HCT116 (cell line): ENCODE measurements around the gene ZSCAN25.
"Not testable (repeated sequence)": the region's sequence is repeated elsewhere in the genome, so short reads cannot be mapped to it uniquely, and the experiment has no call there.

Experiments
- EZH2 ChIP-seq: fragments of 200-600 bp; sonication (generic); IDR thresholded peaks from 2 replicates; pipeline ENCODE4 v1.6.1; 2017; ENCODE audit warnings: antibody characterized with exemption, mixed run types
- POLR2A ChIP-seq: IDR thresholded peaks from 2 replicates; pipeline ENCODE4 v1.7.0; 2011; ENCODE audit warnings: borderline replicate concordance; ENCODE audit not compliant: insufficient read depth, insufficient read length; ENCODE audit errors: extremely low read depth
- YY1 ChIP-seq: IDR thresholded peaks from 2 replicates; pipeline ENCODE4 v1.6.1; 2011; ENCODE audit warnings: low read length, low read depth, moderate library complexity, mild to moderate bottlenecking; ENCODE audit not compliant: insufficient replicate concordance; ENCODE audit errors: extremely low read depth
- TF ChIP-seq, protein P1 (sequence below): IDR thresholded peaks from 2 replicates; pipeline ENCODE4 v1.6.1; 2012
- TF ChIP-seq, protein P2 (sequence below), 3 experiments: fragments of 200-600 bp in 1 of 3; sonication (generic) in 1 of 3; IDR thresholded peaks in 2 of 3; conservative IDR thresholded peaks in 1 of 3; 2 replicates each; pipeline ENCODE4 v1.5.1; 2012 to 2017; ENCODE audit warnings: low read depth in 2 of 3, low read length in 2 of 3, antibody characterized with exemption in 1 of 3, borderline replicate concordance in 1 of 3, control low read depth in 1 of 3, mild to moderate bottlenecking in 1 of 3, mixed read lengths in 1 of 3, mixed run types in 1 of 3, moderate library complexity in 1 of 3; ENCODE audit not compliant: insufficient read depth in 1 of 3
- TF ChIP-seq, protein P3 (sequence below): IDR thresholded peaks from 2 replicates; pipeline ENCODE4 v1.6.1; 2012; ENCODE audit warnings: low read depth

DNA sequence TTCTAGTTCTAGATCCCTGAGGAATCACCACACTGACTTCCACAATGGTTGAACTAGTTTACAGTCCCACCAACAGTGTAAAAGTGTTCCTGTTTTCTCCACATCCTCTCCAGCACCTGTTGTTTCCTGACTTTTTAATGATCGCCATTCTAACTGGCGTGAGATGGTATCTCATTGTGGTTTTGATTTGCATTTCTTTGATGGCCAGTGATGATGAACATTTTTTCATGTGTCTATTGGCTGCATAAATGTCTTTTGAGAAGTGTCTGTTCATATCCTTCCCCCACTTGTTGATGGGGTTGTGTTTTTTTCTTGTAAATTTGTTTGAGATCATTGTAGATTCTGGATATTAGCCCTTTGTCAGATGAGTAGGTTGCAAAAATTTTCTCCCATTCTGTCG lies 37.9 kb downstream of the ZSCAN25 start:
- not testable (repeated sequence) for TF ChIP-seq YY1, EZH2, POLR2A
- TF ChIP-seq, protein P1, sequence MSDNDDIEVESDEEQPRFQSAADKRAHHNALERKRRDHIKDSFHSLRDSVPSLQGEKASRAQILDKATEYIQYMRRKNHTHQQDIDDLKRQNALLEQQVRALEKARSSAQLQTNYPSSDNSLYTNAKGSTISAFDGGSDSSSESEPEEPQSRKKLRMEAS, result not testable (repeated sequence)
- TF ChIP-seq, protein P2, sequence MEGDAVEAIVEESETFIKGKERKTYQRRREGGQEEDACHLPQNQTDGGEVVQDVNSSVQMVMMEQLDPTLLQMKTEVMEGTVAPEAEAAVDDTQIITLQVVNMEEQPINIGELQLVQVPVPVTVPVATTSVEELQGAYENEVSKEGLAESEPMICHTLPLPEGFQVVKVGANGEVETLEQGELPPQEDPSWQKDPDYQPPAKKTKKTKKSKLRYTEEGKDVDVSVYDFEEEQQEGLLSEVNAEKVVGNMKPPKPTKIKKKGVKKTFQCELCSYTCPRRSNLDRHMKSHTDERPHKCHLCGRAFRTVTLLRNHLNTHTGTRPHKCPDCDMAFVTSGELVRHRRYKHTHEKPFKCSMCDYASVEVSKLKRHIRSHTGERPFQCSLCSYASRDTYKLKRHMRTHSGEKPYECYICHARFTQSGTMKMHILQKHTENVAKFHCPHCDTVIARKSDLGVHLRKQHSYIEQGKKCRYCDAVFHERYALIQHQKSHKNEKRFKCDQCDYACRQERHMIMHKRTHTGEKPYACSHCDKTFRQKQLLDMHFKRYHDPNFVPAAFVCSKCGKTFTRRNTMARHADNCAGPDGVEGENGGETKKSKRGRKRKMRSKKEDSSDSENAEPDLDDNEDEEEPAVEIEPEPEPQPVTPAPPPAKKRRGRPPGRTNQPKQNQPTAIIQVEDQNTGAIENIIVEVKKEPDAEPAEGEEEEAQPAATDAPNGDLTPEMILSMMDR (IDR thresholded peaks at IDR 0.05 in 2 of 3, conservative IDR thresholded peaks at IDR 0.05 in 1 of 3; ENCODE audit: borderline replicate concordance in 1 of 3, insufficient read depth in 1 of 3, low read depth in 2 of 3, low read length in 2 of 3), result not testable (repeated sequence)
- TF ChIP-seq, protein P3, sequence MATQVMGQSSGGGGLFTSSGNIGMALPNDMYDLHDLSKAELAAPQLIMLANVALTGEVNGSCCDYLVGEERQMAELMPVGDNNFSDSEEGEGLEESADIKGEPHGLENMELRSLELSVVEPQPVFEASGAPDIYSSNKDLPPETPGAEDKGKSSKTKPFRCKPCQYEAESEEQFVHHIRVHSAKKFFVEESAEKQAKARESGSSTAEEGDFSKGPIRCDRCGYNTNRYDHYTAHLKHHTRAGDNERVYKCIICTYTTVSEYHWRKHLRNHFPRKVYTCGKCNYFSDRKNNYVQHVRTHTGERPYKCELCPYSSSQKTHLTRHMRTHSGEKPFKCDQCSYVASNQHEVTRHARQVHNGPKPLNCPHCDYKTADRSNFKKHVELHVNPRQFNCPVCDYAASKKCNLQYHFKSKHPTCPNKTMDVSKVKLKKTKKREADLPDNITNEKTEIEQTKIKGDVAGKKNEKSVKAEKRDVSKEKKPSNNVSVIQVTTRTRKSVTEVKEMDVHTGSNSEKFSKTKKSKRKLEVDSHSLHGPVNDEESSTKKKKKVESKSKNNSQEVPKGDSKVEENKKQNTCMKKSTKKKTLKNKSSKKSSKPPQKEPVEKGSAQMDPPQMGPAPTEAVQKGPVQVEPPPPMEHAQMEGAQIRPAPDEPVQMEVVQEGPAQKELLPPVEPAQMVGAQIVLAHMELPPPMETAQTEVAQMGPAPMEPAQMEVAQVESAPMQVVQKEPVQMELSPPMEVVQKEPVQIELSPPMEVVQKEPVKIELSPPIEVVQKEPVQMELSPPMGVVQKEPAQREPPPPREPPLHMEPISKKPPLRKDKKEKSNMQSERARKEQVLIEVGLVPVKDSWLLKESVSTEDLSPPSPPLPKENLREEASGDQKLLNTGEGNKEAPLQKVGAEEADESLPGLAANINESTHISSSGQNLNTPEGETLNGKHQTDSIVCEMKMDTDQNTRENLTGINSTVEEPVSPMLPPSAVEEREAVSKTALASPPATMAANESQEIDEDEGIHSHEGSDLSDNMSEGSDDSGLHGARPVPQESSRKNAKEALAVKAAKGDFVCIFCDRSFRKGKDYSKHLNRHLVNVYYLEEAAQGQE, result not testable (repeated sequence)
